Thyroid gland (tissue), 4 donors: ENCODE results near the gene TADA1. TPM values are rescaled to one million over a fixed set of nuclear protein-coding genes. Genes with fewer than 3 reads are reported as not detected.

ENCODE experiments used
- DNase-seq, 2 donors: peaks; one replicate each; pipeline ENCODE4 v3.0.0-alpha.2; 2019
- H3K27ac ChIP-seq, 3 donors: fragments of 200-600 bp; sonication (generic); 1 replicate in 2 of 3; 2 replicates in 1 of 3; pipeline ENCODE4 v1.5.1; 2016 to 2019; ENCODE audit warnings: mild to moderate bottlenecking in 1 of 3, moderate library complexity in 1 of 3
- H3K27me3 ChIP-seq: fragments of 200-600 bp; sonication (generic); one replicate; pipeline ENCODE4 v1.5.1; 2019
- H3K36me3 ChIP-seq, 2 donors: fragments of 200-600 bp; sonication (generic); one replicate each; pipeline ENCODE4 v1.5.1; 2016 to 2019
- H3K4me1 ChIP-seq, 2 donors: fragments of 200-600 bp; sonication (generic); one replicate each; pipeline ENCODE4 v1.5.1; 2017 to 2019
- H3K4me3 ChIP-seq, 3 donors: fragments of 200-600 bp; sonication (generic); replicated peaks in 1 of 3; 1 replicate in 2 of 3; 2 replicates in 1 of 3; pipeline ENCODE4 v1.5.1; 2016; ENCODE audit warnings: mild to moderate bottlenecking in 1 of 3
- H3K9me3 ChIP-seq: fragments of 200-600 bp; sonication (generic); one replicate; pipeline ENCODE4 v1.5.1; 2017
- CTCF ChIP-seq, 6 experiments: fragments of 200-600 bp in 3 of 6; fragments of 450-650 bp in 3 of 6; sonication (generic) in 3 of 6; IDR thresholded peaks; one replicate each; pipeline ENCODE4 v1.5.1; 2016 to 2019; ENCODE audit warnings: antibody characterized with exemption in 6 of 6, mild to moderate bottlenecking in 2 of 6, inconsistent platforms in 1 of 6, moderate library complexity in 1 of 6
- POLR2A ChIP-seq, 2 donors: fragments of 450-650 bp; IDR thresholded peaks; one replicate each; pipeline ENCODE4 v1.6.1; 2017; ENCODE audit warnings: antibody characterized with exemption in 2 of 2, mild to moderate bottlenecking in 2 of 2, moderate library complexity in 1 of 2
- WGBS, 2 donors: methylation state at CpG; one replicate each; pipeline ENCODE4 v1.1.5; 2017; 5-methylcytosine and 5-hydroxymethylcytosine counted together
- intact Hi-C: fragments of 100-400 bp; cut with DNase I; formaldehyde crosslinking; loops from one replicate; pipeline ENCODE4 v1.15.1; 2023
- total RNA-seq, 4 donors: library from RNA; depleted of rRNA; stranded (reverse); fragments of >200 nt; gene quantifications; one replicate each; pipeline ENCODE4 v1.2.3, GENCODE V29; 2016

Gene TADA1
- total RNA-seq, 4 donors from 2014 or later, result 14.6 to 17.3 (median 16.1) TPM

- peaks cover 18 to 21% of the 10 kb centered on the region in 2 donors for H3K4me1 ChIP-seq
- H3K4me3 ChIP-seq, result no peak overlapping the region
- WGBS, 2 donors, result 97 to 98% methylated on average over 8 of the region's 8 CpGs
- no peaks in the 10 kb centered on the region for H3K27me3 ChIP-seq
- TF ChIP-seq CTCF (IDR thresholded peaks at IDR 0.05), result no peak
- TF ChIP-seq POLR2A (IDR thresholded peaks at IDR 0.05), result no peak
- no peaks in the 10 kb centered on the region for H3K36me3 ChIP-seq
- no peak for DNase-seq
- H3K9me3 ChIP-seq, result no peaks in the 10 kb centered on the region
- intact Hi-C loops, result loop anchor here (5.0 kb wide), 1 partner anchor 37 kb away; the partner anchor contains the start of gene POGK
- H3K27ac ChIP-seq, result no peak overlapping the region
These were observed 1.6 kb downstream of the TADA1 start for GRCh38 chr1:166874464-166874863.

- 67% methylated on average over 4 of the region's 4 CpGs for WGBS, 2 donors
- Histone ChIP-seq H3K36me3 (peaks cover 5 to 6% of the 10 kb centered on the region in 2 donors), H3K4me3 (no peak overlapping the region), H3K4me1 (peaks cover 18 to 21% of the 10 kb centered on the region in 2 donors), H3K9me3 (no peaks in the 10 kb centered on the region), H3K27ac (no peak overlapping the region), H3K27me3 (no peaks in the 10 kb centered on the region)
- DNase-seq, result peak; percentile 56 to 68
- intact Hi-C loops, result loop anchor here (5.0 kb wide), 1 partner anchor 33 kb away; the partner anchor contains the start of gene POGK
- TF ChIP-seq POLR2A (IDR thresholded peaks at IDR 0.05) (no peak), CTCF (IDR thresholded peaks at IDR 0.05) (no peak)
These were observed 5.5 kb downstream of the TADA1 start for GRCh38 chr1:166870584-166870983.

GRCh38 chr1:166869318-166870099 lies 6.6 kb downstream of the TADA1 start:
- H3K9me3 ChIP-seq, result no peaks in the 10 kb centered on the region
- peaks cover 11 to 15% of the 10 kb centered on the region in 2 donors for H3K4me1 ChIP-seq
- intact Hi-C loops, result loop anchor here (5.0 kb wide), 1 partner anchor 32 kb away; the partner anchor contains the start of gene POGK
- no peak for DNase-seq
- H3K27me3 ChIP-seq, result no peaks in the 10 kb centered on the region
- no peak overlapping the region for H3K27ac ChIP-seq
- no peak for TF ChIP-seq POLR2A (IDR thresholded peaks at IDR 0.05)
- TF ChIP-seq CTCF (IDR thresholded peaks at IDR 0.05), result no peak
- H3K4me3 ChIP-seq, result no peak overlapping the region
- H3K36me3 ChIP-seq, result peaks cover 5 to 6% of the 10 kb centered on the region in 2 donors
- 64 to 70% methylated on average over 3 of the region's 3 CpGs for WGBS, 2 donors

GRCh38 chr1:166868639-166869038 lies 7.4 kb downstream of the TADA1 start:
- no peaks in the 10 kb centered on the region for H3K9me3 ChIP-seq
- H3K4me3 ChIP-seq, result no peak overlapping the region
- peaks cover 11 to 15% of the 10 kb centered on the region in 2 donors for H3K4me1 ChIP-seq
- H3K27me3 ChIP-seq, result no peaks in the 10 kb centered on the region
- H3K27ac ChIP-seq, result no peak overlapping the region
- intact Hi-C loops, result no loop called here
- TF ChIP-seq POLR2A (IDR thresholded peaks at IDR 0.05), result no peak
- no peak for TF ChIP-seq CTCF (IDR thresholded peaks at IDR 0.05)
- DNase-seq, result no peak
- H3K36me3 ChIP-seq, result peaks cover 5 to 6% of the 10 kb centered on the region in 2 donors
- WGBS, 2 donors, result 78 to 86% methylated on average over 7 of the region's 7 CpGs

- no peak for TF ChIP-seq POLR2A (IDR thresholded peaks at IDR 0.05)
- TF ChIP-seq CTCF (IDR thresholded peaks at IDR 0.05), result no peak
- no peak for DNase-seq
- Histone ChIP-seq H3K36me3 (peaks cover 12 to 13% of the 10 kb centered on the region in 2 donors), H3K4me3 (no peak overlapping the region), H3K27me3 (no peaks in the 10 kb centered on the region), H3K4me1 (peaks cover 11% of the 10 kb centered on the region in 2 donors), H3K9me3 (no peaks in the 10 kb centered on the region), H3K27ac (no peak overlapping the region)
- WGBS, 2 donors, result 83 to 85% methylated on average over 5 of the region's 5 CpGs
- intact Hi-C loops, result no loop called here
These were observed 10.1 kb downstream of the TADA1 start for GRCh38 chr1:166865926-166866325.
